ENCODE results near the gene ELFN2.

ELFN2 gene

DNA sequence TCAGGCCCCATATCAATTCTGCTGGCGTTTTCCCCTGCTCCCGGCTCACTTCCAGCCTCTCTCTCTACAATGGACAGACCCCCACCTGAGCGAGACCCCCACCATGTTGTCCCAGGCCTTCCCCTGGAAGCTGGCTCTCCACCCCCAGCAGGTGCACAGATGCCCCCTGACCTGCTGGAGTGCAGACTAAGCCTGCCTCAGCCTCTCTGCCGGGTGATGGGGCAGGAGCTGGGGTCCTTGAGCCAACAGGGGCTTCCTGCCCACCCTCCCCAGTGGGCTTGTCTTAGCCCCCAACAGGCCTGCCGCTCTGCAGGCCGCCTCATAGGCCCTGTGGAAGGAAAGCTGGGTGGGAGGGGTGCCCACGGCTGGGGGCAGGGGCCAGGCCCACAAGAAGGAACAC, 10.0 kb downstream of the ELFN2 start:
- no peak overlapping the region for H3K4me3 ChIP-seq
- H3K9me3 ChIP-seq = no peaks in the 10 kb centered on the region
- in situ Hi-C loops (cut with MboI; ENCODE audit: low sequenced_read_pairs) = no loop called here
- H3K36me3 ChIP-seq (replicated peaks) = no peaks in the 10 kb centered on the region
- peaks cover 2% of the 10 kb centered on the region; the same call in 1 of the 2 replicates for H3K4me1 ChIP-seq
- 0 out of 2 replicates have a peak, but pooled peaks cover 2% of the 10 kb centered on the region for H3K27me3 ChIP-seq (ENCODE audit: low read depth)
- no peak for DNase-seq (ENCODE audit: low spot score in 2 of 2)

DNA sequence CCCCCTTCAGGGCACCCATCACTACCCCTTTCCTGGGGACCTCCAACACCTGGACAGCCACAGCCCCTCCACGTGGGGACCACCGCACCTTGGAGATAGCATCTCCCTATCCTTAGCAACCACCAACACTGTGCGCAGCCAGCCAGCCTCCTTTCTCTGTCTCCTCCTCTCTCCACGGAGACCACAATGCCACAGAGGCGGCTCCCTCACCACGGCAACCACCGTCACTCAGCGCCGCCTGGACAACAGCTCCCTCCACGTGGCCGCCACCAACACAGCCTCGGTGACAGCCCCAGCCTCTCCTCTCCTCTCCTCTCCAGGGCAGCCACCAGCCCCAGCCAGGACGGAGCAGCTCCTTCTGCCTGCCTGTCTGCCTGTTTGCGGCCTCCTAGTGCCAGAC, 10.5 kb downstream of the ELFN2 start:
- Histone ChIP-seq H3K36me3 (replicated peaks) (no peaks in the 10 kb centered on the region), H3K27me3 (ENCODE audit: low read depth) (0 out of 2 replicates have a peak, but pooled peaks cover 2% of the 10 kb centered on the region), H3K4me3 (no peak overlapping the region), H3K9me3 (no peaks in the 10 kb centered on the region), H3K4me1 (peaks cover 2% of the 10 kb centered on the region; the same call in 1 of the 2 replicates)
- peak in 1 of 2 experiments; percentile 40 for DNase-seq (ENCODE audit: low spot score in 2 of 2)
- in situ Hi-C loops (cut with MboI; ENCODE audit: low sequenced_read_pairs) = no loop called here

DNA sequence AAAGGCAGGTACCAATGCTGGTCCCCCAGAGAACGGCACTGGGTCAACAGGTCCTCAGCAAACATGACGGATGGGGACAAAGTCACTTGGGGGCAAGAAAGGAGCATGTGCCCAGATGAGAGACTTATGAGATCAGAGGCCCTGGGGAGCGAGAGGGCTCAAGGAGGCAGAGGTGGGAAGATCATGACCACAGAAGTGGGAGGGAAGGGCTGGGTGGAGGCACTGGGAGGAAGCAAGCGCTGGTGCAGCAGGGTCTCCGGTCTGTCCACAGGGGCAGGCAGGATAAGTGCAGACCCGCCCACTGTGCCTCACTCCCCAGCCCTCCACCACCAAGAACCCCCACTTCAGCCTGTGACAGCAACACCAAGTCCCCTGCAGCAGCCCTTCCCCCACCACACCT, 10.9 kb downstream of the ELFN2 start:
- Histone ChIP-seq H3K36me3 (replicated peaks) (no peaks in the 10 kb centered on the region), H3K27me3 (ENCODE audit: low read depth) (0 out of 2 replicates have a peak, but pooled peaks cover 2% of the 10 kb centered on the region), H3K9me3 (no peaks in the 10 kb centered on the region), H3K4me1 (peaks cover 2% of the 10 kb centered on the region; the same call in 1 of the 2 replicates), H3K4me3 (no peak overlapping the region)
- in situ Hi-C loops (cut with MboI; ENCODE audit: low sequenced_read_pairs) = no loop called here
- no peak for DNase-seq (ENCODE audit: low spot score in 2 of 2)

DNA sequence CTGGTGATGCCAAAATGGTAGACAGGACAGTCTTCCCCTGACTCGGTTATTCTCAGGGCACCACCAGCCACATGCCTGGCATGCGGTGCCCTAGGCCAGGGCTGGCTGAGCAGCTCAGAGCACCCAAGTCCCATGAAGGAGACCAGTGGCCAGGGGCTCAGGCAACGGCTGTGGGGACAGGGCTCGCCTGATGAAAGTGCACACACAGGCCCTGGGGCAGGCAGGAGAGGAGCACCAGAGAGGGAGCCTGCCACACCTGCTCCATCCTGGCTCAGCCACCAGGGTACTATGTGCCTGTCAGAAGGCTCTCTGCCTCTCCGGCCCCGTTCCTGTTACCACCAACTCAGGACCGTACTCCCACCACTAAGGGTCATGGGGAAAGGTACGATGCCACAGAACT, 12.1 kb downstream of the ELFN2 start:
- no peaks in the 10 kb centered on the region for H3K4me1 ChIP-seq
- no peak overlapping the region for H3K4me3 ChIP-seq
- in situ Hi-C loops (cut with MboI; ENCODE audit: low sequenced_read_pairs) = no loop called here
- no peaks in the 10 kb centered on the region for H3K36me3 ChIP-seq (replicated peaks)
- no peaks in the 10 kb centered on the region for H3K27me3 ChIP-seq (ENCODE audit: low read depth)
- no peaks in the 10 kb centered on the region for H3K9me3 ChIP-seq
- DNase-seq (ENCODE audit: low spot score in 2 of 2) = no peak

DNA sequence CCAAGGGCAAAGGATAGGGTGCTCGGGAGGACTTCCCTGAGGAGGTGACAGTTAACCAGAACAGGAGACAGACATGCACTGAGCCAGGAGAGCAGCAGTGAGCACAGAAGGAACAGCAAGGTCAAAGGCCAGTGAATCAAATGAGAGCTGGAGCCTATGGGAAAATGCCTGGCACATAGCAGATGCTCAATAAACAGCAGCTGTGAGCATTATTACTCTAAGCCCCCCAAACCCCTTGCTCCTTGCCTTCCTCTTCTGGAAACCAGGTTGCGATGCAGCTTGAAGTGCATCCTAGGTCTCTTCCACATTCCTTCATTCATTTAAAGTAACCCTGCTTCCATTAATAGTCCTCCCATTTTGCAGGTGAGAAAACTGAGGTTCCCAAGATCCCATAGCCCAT, 13.0 kb downstream of the ELFN2 start:
- H3K4me3 ChIP-seq = no peak overlapping the region
- no peaks in the 10 kb centered on the region for H3K36me3 ChIP-seq (replicated peaks)
- H3K27me3 ChIP-seq (ENCODE audit: low read depth) = no peaks in the 10 kb centered on the region
- no peak for DNase-seq (ENCODE audit: low spot score in 2 of 2)
- in situ Hi-C loops (cut with MboI; ENCODE audit: low sequenced_read_pairs) = no loop called here
- no peaks in the 10 kb centered on the region for H3K9me3 ChIP-seq
- no peaks in the 10 kb centered on the region for H3K4me1 ChIP-seq

DNA sequence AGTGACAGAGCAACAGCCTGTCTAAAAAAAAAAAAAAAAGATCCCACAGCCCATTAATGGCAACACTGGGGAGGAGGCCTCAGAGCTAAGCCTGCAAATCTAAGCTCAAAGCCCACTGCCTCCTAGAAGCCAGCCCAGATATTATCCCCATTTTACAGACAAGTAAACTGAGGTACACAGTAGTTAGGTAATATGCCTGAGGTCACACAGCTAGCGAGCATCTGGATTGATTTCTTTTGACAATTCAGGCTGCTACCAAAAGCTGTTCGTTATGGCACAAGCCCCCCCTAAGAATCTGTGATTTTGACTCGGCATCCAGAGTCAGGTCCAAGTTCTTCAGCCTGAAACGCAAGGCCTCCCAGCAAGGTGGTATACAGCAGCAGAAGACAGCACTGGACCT, 13.7 kb downstream of the ELFN2 start:
- DNase-seq (ENCODE audit: low spot score in 2 of 2) = no peak
- in situ Hi-C loops (cut with MboI; ENCODE audit: low sequenced_read_pairs) = no loop called here

DNA sequence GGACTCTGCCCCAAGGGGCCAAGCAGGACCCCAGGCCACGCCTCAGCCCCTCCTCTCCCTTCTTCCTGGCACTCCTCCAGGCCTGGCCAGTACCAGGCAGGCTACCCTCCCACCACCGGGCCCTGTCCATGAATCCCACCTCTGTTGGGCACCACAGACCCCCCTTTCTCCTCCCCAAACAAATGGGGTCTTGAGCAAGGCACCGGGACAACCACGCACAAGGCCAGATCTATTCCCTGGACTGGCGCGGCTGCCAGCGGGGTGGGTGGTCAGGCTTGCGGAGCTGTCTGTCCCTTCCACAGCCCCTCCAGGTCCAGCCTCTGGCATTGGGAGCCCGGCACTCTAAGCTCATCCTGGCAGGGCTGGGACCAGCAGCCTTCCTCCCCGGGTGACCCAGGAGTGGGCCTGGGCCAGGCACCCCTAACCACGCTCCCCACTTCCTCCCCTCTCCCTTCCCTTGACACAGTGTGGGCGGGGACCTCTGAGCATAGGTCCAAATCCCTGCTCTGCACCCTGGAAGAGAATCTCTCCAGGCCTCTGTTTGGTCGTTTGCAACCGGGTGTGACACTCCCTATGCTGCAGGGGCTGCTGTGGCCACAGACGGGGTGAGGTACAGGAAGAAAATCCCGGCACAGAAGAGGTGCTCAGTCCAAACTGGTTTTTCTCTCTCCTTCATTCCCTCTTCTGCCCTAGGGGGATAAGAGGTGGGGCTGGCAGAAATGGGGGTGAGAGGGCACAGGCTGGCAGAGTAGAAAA, 14.6 kb downstream of the ELFN2 start:
- no peaks in the 10 kb centered on the region for H3K36me3 ChIP-seq (replicated peaks)
- no peak for DNase-seq (ENCODE audit: low spot score in 2 of 2)
- no peaks in the 10 kb centered on the region for H3K27me3 ChIP-seq (ENCODE audit: low read depth)
- H3K4me1 ChIP-seq = no peaks in the 10 kb centered on the region
- no peaks in the 10 kb centered on the region for H3K9me3 ChIP-seq
- no peak overlapping the region for H3K4me3 ChIP-seq
- in situ Hi-C loops (cut with MboI; ENCODE audit: low sequenced_read_pairs) = no loop called here

More for the DNA sequence above, 13.7 kb downstream of the ELFN2 start:
- Histone ChIP-seq H3K4me1 (no peaks in the 10 kb centered on the region), H3K9me3 (no peaks in the 10 kb centered on the region), H3K36me3 (replicated peaks) (no peaks in the 10 kb centered on the region), H3K4me3 (no peak overlapping the region), H3K27me3 (ENCODE audit: low read depth) (no peaks in the 10 kb centered on the region)

DNA sequence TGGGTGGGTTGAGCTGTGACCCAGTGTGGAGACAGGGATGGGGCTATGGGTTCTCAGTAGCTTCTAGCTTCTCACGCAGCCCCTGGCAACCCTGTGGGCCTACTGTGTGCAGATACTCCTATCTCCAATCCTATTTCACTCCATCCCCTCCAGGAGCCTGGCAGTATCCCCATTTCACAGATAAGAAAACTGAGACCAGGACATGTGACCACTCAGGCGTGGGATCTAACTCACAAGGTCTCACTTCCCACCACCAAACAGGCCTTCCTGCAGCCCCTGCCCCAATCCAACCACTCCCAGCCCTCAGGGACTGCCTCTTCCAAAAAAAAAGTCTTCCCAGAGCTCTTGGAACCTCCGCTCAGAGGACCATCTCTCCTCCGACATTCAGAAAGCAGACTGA, 15.6 kb downstream of the ELFN2 start:
- Histone ChIP-seq H3K27me3 (ENCODE audit: low read depth) (no peaks in the 10 kb centered on the region), H3K4me3 (no peak overlapping the region), H3K4me1 (no peaks in the 10 kb centered on the region), H3K36me3 (replicated peaks) (no peaks in the 10 kb centered on the region), H3K9me3 (no peaks in the 10 kb centered on the region)
- in situ Hi-C loops (cut with MboI; ENCODE audit: low sequenced_read_pairs) = no loop called here
- DNase-seq (ENCODE audit: low spot score in 2 of 2) = no peak

DNA sequence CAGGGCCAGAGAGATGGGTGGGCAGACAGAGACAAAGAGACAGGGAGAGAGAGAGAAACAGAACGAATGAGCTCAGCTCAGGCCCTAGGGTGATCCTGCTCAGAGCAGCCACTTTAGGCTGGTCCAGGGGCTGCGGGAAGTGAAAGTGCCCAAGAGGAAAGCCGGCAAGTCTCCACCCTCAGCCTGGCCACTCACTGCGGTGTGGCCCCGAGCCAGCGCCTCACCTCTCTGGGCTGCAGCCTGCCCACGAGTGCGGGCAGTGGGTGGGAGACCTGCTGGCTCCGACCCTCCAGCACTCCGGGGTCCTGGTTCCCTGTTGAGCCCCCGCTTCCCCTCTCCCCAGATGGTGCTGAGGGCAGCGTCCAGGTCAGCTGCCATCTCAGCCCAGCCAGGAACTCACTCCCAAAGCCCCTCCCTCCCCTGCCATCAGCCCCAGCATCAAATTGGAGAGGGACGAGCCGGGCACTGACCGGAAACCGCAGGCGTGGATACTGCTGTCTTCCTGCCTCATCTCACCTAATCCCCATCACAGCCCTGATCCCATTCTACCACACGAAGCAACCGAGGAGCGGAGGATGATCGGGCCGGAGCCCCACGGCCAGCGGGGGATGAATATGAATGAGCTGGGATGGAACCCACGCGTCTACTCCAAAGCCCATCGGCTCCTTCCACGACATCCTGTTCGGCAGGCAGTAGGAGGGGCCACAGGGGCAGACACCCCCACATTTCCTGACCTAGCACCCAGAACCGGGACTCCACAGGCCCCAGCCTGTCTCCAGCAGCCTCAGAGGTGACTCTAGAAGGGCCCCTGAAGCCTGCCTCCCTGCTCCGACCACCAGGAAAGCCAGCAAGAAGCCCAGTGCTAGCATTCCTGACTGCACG, 16.9 kb downstream of the ELFN2 start:
- H3K27me3 ChIP-seq (ENCODE audit: low read depth) = no peaks in the 10 kb centered on the region
- H3K36me3 ChIP-seq (replicated peaks) = no peaks in the 10 kb centered on the region
- in situ Hi-C loops (cut with MboI; ENCODE audit: low sequenced_read_pairs) = no loop called here
- no peak for DNase-seq (ENCODE audit: low spot score in 2 of 2)
- no peaks in the 10 kb centered on the region for H3K9me3 ChIP-seq
- no peaks in the 10 kb centered on the region for H3K4me1 ChIP-seq
- H3K4me3 ChIP-seq = no peak overlapping the region

DNA sequence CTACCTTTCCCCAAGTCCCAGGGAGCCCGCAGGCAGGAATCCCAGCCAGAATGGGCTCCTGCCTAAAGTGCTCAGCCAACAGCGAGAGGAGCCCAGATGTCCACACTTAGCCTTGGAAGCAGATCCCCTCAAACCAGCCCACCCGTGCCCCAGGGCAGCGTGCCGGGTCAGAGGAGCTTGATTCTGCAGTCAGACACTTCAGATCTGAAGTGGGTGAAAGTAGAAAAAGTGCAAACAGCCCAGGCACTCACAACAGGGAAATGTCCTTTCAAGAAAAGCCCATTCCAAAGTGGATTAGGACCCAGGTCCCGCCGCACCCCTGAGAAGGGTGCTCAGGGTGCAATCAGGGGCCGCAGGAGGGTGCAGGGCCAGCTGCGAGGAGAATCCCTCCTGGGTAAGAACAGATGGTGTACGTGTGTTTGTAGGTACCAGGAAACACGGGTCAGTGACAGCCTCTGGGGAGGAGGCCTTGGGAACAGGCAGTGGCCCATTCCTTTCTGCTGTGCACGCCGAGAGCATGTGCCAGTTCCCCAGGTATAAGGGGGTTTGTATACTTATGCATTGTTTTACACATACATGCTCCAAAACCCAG, 17.7 kb downstream of the ELFN2 start:
- no peak for DNase-seq (ENCODE audit: low spot score in 2 of 2)

DNA sequence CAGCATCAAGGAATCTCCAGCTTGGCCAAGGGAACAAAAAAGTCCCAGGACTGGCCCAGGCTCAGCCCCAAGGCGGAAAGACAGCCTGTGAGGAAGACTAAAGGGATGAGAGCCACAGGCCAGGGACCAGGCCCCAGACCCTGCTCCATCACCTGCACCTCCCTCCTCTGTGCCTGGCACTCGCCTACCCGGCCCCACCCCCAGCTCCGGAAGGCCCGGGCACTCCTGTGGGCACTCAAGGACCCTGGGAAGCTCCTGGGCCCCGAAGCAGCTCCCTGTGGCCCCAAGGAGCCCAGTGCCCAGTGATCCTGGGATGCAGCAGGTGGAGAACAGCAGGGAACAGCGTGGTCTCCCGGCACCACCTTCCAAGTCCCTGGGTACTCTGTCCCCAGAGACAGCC, 18.2 kb downstream of the ELFN2 start:
- no peak for DNase-seq (ENCODE audit: low spot score in 2 of 2)
- Histone ChIP-seq H3K4me3 (no peak overlapping the region), H3K27me3 (ENCODE audit: low read depth) (no peaks in the 10 kb centered on the region), H3K9me3 (no peaks in the 10 kb centered on the region), H3K36me3 (replicated peaks) (no peaks in the 10 kb centered on the region), H3K4me1 (no peaks in the 10 kb centered on the region)
- in situ Hi-C loops (cut with MboI; ENCODE audit: low sequenced_read_pairs) = no loop called here

More for the DNA sequence above, 17.7 kb downstream of the ELFN2 start:
- Histone ChIP-seq H3K36me3 (replicated peaks) (no peaks in the 10 kb centered on the region), H3K4me1 (no peaks in the 10 kb centered on the region), H3K9me3 (no peaks in the 10 kb centered on the region), H3K27me3 (ENCODE audit: low read depth) (no peaks in the 10 kb centered on the region), H3K4me3 (no peak overlapping the region)
- in situ Hi-C loops (cut with MboI; ENCODE audit: low sequenced_read_pairs) = no loop called here

DNA sequence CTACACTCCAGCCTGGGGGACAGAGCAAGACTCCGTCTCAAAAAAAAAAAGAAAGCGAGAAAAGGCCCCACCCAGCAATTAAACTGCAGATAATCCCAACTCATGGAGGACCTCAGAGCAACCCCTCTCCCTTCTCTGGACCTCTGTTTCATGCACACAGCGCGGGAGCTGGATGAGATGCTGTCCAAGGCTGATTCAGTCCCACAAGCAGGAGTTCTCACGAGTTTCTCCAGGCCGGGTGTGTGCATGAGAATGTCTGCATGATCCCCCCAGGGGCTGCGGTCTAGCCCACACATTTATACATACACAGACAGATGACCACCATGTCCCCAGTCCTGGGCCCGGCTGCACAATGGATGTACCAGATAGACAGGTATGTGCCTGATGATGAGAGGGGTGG, 19.4 kb downstream of the ELFN2 start:
- DNase-seq (ENCODE audit: low spot score in 2 of 2) = no peak
- no peaks in the 10 kb centered on the region for H3K4me1 ChIP-seq
- no peaks in the 10 kb centered on the region for H3K27me3 ChIP-seq (ENCODE audit: low read depth)
- H3K9me3 ChIP-seq = no peaks in the 10 kb centered on the region
- in situ Hi-C loops (cut with MboI; ENCODE audit: low sequenced_read_pairs) = no loop called here
- no peak overlapping the region for H3K4me3 ChIP-seq
- no peaks in the 10 kb centered on the region for H3K36me3 ChIP-seq (replicated peaks)

DNA sequence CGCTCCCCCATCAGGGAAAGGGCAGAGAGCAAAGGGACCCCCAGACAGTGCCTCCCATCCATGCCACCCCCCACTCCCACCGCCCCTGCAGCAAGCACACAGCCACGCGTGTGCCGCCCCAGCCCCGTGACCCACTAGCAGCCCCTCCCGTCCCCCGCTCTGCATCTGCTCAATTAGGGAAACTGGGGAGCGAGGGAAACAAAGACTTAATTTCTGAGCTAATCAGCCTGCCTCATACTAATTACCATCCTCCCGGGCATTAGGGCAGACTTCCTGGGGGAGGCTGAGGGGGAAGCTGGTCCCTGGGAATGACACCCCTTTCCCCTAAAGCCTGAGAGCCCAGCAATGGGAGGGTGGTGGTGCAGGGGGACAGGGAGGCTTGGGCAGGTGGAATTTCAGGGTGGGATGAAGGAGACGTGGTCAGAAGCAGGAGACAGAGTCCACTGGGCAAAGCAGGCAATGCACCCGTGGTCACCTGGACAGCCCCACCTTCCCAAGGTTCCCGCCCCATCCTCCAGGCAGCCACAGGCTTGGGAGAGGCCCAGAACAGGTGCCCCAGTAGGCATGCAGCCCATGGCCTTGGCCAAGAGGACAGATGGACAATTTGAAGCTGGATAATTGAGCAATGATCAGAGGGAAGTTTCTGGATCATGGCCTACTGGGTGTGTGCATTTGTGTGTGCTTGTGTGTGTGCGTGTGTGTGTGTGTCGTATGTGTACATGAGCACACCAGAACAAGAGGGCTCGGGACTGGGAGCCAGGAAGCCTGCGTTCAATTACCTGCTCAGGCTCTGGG, 20.6 kb downstream of the ELFN2 start:
- no peak for DNase-seq (ENCODE audit: low spot score in 2 of 2)
- no peak overlapping the region for H3K4me3 ChIP-seq
- in situ Hi-C loops (cut with MboI; ENCODE audit: low sequenced_read_pairs) = no loop called here

More for the DNA sequence above, 20.6 kb downstream of the ELFN2 start:
- Histone ChIP-seq H3K27me3 (ENCODE audit: low read depth) (no peaks in the 10 kb centered on the region), H3K4me1 (peaks cover 3% of the 10 kb centered on the region), H3K9me3 (no peaks in the 10 kb centered on the region), H3K36me3 (replicated peaks) (no peaks in the 10 kb centered on the region)
